Measurements from ENCODE around the gene ATF4.

ATF4 gene

GRCh38 chr22:39558254-39558727 is 37.9 kb downstream of the ATF4 start:
- H3K36me3 Mint-ChIP-seq (ENCODE audit: low read depth) = no peaks in the 10 kb centered on the region
- H3K9me3 Mint-ChIP-seq = no peaks in the 10 kb centered on the region
- TF ChIP-seq CTCF (IDR thresholded peaks at IDR 0.05) = no peak
- peaks cover 31% of the 10 kb centered on the region for H3K4me1 Mint-ChIP-seq
- DNase-seq = peak; percentile 51
- no peak overlapping the region for H3K27ac Mint-ChIP-seq
- peak overlapping the region; percentile 77 for H3K4me3 Mint-ChIP-seq
- peaks cover 50% of the 10 kb centered on the region for H3K27me3 Mint-ChIP-seq (ENCODE audit: low read depth, poor library complexity)

GRCh38 chr22:39558950-39559349 is 38.6 kb downstream of the ATF4 start:
- H3K27me3 Mint-ChIP-seq (ENCODE audit: low read depth, poor library complexity) = peaks cover 46% of the 10 kb centered on the region
- peak overlapping the region; percentile 68 for H3K4me3 Mint-ChIP-seq

GRCh38 chr22:39559456-39560105 is 39.2 kb downstream of the ATF4 start:
- Mint-ChIP-seq H3K4me3 (peak overlapping the region; percentile 68), H3K27me3 (ENCODE audit: low read depth, poor library complexity) (peaks cover 42% of the 10 kb centered on the region), H3K36me3 (ENCODE audit: low read depth) (no peaks in the 10 kb centered on the region), H3K4me1 (peaks cover 23% of the 10 kb centered on the region), H3K27ac (no peak overlapping the region), H3K9me3 (no peaks in the 10 kb centered on the region)
- TF ChIP-seq CTCF (IDR thresholded peaks at IDR 0.05) = peak; percentile 52
- peak; percentile 58 for DNase-seq

More at GRCh38 chr22:39558950-39559349, 38.6 kb downstream of the ATF4 start:
- no peak for DNase-seq
- Mint-ChIP-seq H3K36me3 (ENCODE audit: low read depth) (no peaks in the 10 kb centered on the region), H3K9me3 (no peaks in the 10 kb centered on the region), H3K27ac (no peak overlapping the region), H3K4me1 (peaks cover 29% of the 10 kb centered on the region)
- no peak for TF ChIP-seq CTCF (IDR thresholded peaks at IDR 0.05)

- TF ChIP-seq CTCF (IDR thresholded peaks at IDR 0.05) = no peak
- H3K4me3 Mint-ChIP-seq = no peak overlapping the region
- H3K4me1 Mint-ChIP-seq = peaks cover 23% of the 10 kb centered on the region
- H3K27ac Mint-ChIP-seq = no peak overlapping the region
- DNase-seq = no peak
- H3K36me3 Mint-ChIP-seq (ENCODE audit: low read depth) = no peaks in the 10 kb centered on the region
- no peaks in the 10 kb centered on the region for H3K9me3 Mint-ChIP-seq
- H3K27me3 Mint-ChIP-seq (ENCODE audit: low read depth, poor library complexity) = peaks cover 41% of the 10 kb centered on the region
Measured at GRCh38 chr22:39560127-39560526, 39.8 kb downstream of the ATF4 start.

GRCh38 chr22:39562839-39563489 is 42.6 kb downstream of the ATF4 start:
- peaks cover 21% of the 10 kb centered on the region for H3K27me3 Mint-ChIP-seq (ENCODE audit: low read depth, poor library complexity)
- H3K36me3 Mint-ChIP-seq (ENCODE audit: low read depth) = no peaks in the 10 kb centered on the region
- no peak overlapping the region for H3K4me3 Mint-ChIP-seq
- peaks cover 19% of the 10 kb centered on the region for H3K4me1 Mint-ChIP-seq
- H3K9me3 Mint-ChIP-seq = no peaks in the 10 kb centered on the region
- H3K27ac Mint-ChIP-seq = no peak overlapping the region
- no peak for TF ChIP-seq CTCF (IDR thresholded peaks at IDR 0.05)
- DNase-seq = no peak

Measured in nephron progenitor cell (in vitro differentiated cells).